ENCODE measurements around the gene ZMYM3. TPM values are rescaled to one million over a fixed set of nuclear protein-coding genes. Genes with fewer than 3 reads are reported as not detected.

The ZMYM3 gene
- total and polyA plus RNA-seq, 2 donors (not counting 1 experiment from before 2014, with no cell fraction given) = 13.4 to 16.8 TPM

GRCh38 chrX:71251466-71251973 is 2.4 kb downstream of the ZMYM3 start:
- no peaks in the 10 kb centered on the region for H3K27me3 ChIP-seq (ENCODE audit: control insufficient read depth, insufficient read depth, low read length)
- no peak overlapping the region for H3K4me2 ChIP-seq (ENCODE audit: extremely low read depth, insufficient read depth, low read length)
- peak overlapping the region in 2 of 4 experiments; percentile 12 to 75 for H3K4me3 ChIP-seq (replicated peaks in 1 of 4; ENCODE audit: control extremely low read depth in 1 of 4, insufficient read depth in 1 of 4, low read depth in 3 of 4, low read length in 4 of 4)
- no peak overlapping the region for H3K27ac ChIP-seq (ENCODE audit: insufficient read depth, low read length)
- peaks cover 4% of the 10 kb centered on the region for H3K4me1 ChIP-seq (ENCODE audit: control insufficient read depth, extremely low read depth, insufficient read depth, low read length)
- H2AFZ ChIP-seq (ENCODE audit: low read length) = no peak overlapping the region
- no peaks in the 10 kb centered on the region for H3K9me3 ChIP-seq (ENCODE audit: control insufficient read depth, insufficient read depth, low read depth, low read length)
- no peaks in the 10 kb centered on the region for H3K79me2 ChIP-seq (ENCODE audit: control insufficient read depth, insufficient read depth, low read length)
- H3K9ac ChIP-seq (ENCODE audit: insufficient read depth, low read length) = no peak overlapping the region
- no peaks in the 10 kb centered on the region for H4K20me1 ChIP-seq (ENCODE audit: control insufficient read depth, extremely low read depth, insufficient read depth, low read length)
- H3K36me3 ChIP-seq (ENCODE audit: control insufficient read depth, insufficient read depth, low read length) = no peaks in the 10 kb centered on the region
- DNase-seq (ENCODE audit: low read depth in 2 of 2) = no peak
- TF ChIP-seq, protein P1, sequence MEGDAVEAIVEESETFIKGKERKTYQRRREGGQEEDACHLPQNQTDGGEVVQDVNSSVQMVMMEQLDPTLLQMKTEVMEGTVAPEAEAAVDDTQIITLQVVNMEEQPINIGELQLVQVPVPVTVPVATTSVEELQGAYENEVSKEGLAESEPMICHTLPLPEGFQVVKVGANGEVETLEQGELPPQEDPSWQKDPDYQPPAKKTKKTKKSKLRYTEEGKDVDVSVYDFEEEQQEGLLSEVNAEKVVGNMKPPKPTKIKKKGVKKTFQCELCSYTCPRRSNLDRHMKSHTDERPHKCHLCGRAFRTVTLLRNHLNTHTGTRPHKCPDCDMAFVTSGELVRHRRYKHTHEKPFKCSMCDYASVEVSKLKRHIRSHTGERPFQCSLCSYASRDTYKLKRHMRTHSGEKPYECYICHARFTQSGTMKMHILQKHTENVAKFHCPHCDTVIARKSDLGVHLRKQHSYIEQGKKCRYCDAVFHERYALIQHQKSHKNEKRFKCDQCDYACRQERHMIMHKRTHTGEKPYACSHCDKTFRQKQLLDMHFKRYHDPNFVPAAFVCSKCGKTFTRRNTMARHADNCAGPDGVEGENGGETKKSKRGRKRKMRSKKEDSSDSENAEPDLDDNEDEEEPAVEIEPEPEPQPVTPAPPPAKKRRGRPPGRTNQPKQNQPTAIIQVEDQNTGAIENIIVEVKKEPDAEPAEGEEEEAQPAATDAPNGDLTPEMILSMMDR (conservative IDR thresholded peaks at IDR 0.05 in 1 of 2, IDR thresholded peaks at IDR 0.05 in 1 of 2; ENCODE audit: low read depth in 1 of 2, low read length in 2 of 2) = no peak
- TF ChIP-seq EZH2 (IDR thresholded peaks at IDR 0.05; ENCODE audit: low read length, missing control alignments) = no peak

GRCh38 chrX:71250841-71251240 is 3.1 kb downstream of the ZMYM3 start:
- H3K27me3 ChIP-seq (ENCODE audit: control insufficient read depth, insufficient read depth, low read length) = no peaks in the 10 kb centered on the region
- no peak overlapping the region for H2AFZ ChIP-seq (ENCODE audit: low read length)
- H3K4me1 ChIP-seq (ENCODE audit: control insufficient read depth, extremely low read depth, insufficient read depth, low read length) = peaks cover 4% of the 10 kb centered on the region
- no peaks in the 10 kb centered on the region for H4K20me1 ChIP-seq (ENCODE audit: control insufficient read depth, extremely low read depth, insufficient read depth, low read length)
- H3K9me3 ChIP-seq (ENCODE audit: control insufficient read depth, insufficient read depth, low read depth, low read length) = no peaks in the 10 kb centered on the region
- no peaks in the 10 kb centered on the region for H3K79me2 ChIP-seq (ENCODE audit: control insufficient read depth, insufficient read depth, low read length)
- DNase-seq (ENCODE audit: low read depth in 2 of 2) = no peak
- H3K4me2 ChIP-seq (ENCODE audit: extremely low read depth, insufficient read depth, low read length) = no peak overlapping the region
- H3K27ac ChIP-seq (ENCODE audit: insufficient read depth, low read length) = no peak overlapping the region
- no peak overlapping the region for H3K9ac ChIP-seq (ENCODE audit: insufficient read depth, low read length)
- TF ChIP-seq, protein P1 (conservative IDR thresholded peaks at IDR 0.05 in 1 of 2, IDR thresholded peaks at IDR 0.05 in 1 of 2; ENCODE audit: low read depth in 1 of 2, low read length in 2 of 2) = no peak
- TF ChIP-seq EZH2 (IDR thresholded peaks at IDR 0.05; ENCODE audit: low read length, missing control alignments) = no peak
- H3K36me3 ChIP-seq (ENCODE audit: control insufficient read depth, insufficient read depth, low read length) = no peaks in the 10 kb centered on the region
- H3K4me3 ChIP-seq (replicated peaks in 1 of 4; ENCODE audit: control extremely low read depth in 1 of 4, insufficient read depth in 1 of 4, low read depth in 3 of 4, low read length in 4 of 4) = no peak overlapping the region

DNA sequence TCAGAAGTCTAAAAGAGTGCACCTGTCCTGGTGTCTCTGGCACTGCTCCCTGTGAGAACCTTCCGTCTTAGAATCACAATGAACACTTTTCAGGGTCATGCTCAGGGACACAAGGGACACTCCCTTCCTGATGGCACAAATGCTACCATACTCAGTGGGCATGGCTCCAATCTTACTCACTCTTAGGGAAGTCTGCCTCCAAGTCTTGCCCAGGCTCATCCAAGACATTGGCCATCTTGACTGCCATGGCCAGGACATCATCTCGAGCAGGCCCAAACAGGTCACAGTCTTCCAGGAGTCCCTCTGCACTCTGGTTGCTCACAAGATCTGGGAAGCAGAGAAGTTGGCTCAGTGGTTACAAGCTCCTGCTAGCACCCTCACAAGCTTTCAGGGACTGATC is 8.8 kb downstream of the ZMYM3 start:
- Histone ChIP-seq H4K20me1 (ENCODE audit: control insufficient read depth, extremely low read depth, insufficient read depth, low read length) (no peaks in the 10 kb centered on the region), H3K4me3 (replicated peaks in 1 of 4; ENCODE audit: control extremely low read depth in 1 of 4, insufficient read depth in 1 of 4, low read depth in 3 of 4, low read length in 4 of 4) (no peak overlapping the region), H3K27me3 (ENCODE audit: control insufficient read depth, insufficient read depth, low read length) (no peaks in the 10 kb centered on the region), H3K4me1 (ENCODE audit: control insufficient read depth, extremely low read depth, insufficient read depth, low read length) (no peaks in the 10 kb centered on the region), H2AFZ (ENCODE audit: low read length) (no peak overlapping the region), H3K9me3 (ENCODE audit: control insufficient read depth, insufficient read depth, low read depth, low read length) (no peaks in the 10 kb centered on the region), H3K79me2 (ENCODE audit: control insufficient read depth, insufficient read depth, low read length) (no peaks in the 10 kb centered on the region), H3K36me3 (ENCODE audit: control insufficient read depth, insufficient read depth, low read length) (peaks cover 5% of the 10 kb centered on the region), H3K4me2 (ENCODE audit: extremely low read depth, insufficient read depth, low read length) (no peak overlapping the region), H3K9ac (ENCODE audit: insufficient read depth, low read length) (no peak overlapping the region), H3K27ac (ENCODE audit: insufficient read depth, low read length) (no peak overlapping the region)
- no peak for DNase-seq (ENCODE audit: low read depth in 2 of 2)
- TF ChIP-seq EZH2 (IDR thresholded peaks at IDR 0.05; ENCODE audit: low read length, missing control alignments) = no peak
- TF ChIP-seq, protein P1 (conservative IDR thresholded peaks at IDR 0.05 in 1 of 2, IDR thresholded peaks at IDR 0.05 in 1 of 2; ENCODE audit: low read depth in 1 of 2, low read length in 2 of 2) = no peak

Measured in fibroblast of lung (primary cell).